Peyer's patch (tissue), 4 donors: ENCODE results near the gene NHSL2.

Source experiments
- CTCF ChIP-seq, 6 experiments: fragments of 450-650 bp in 4 of 6; fragments of 200-600 bp in 2 of 6; sonication (generic) in 1 of 6; IDR thresholded peaks; one replicate each; pipeline ENCODE4 v1.5.1; 2017 to 2019; ENCODE audit warnings: antibody characterized with exemption in 6 of 6, mild to moderate bottlenecking in 3 of 6, moderate library complexity in 1 of 6
- POLR2A ChIP-seq, 2 donors: fragments of 450-650 bp; IDR thresholded peaks; one replicate each; pipeline ENCODE4 v1.5.1; 2017; ENCODE audit warnings: antibody characterized with exemption in 2 of 2, mild to moderate bottlenecking in 2 of 2, moderate library complexity in 2 of 2

GRCh38 chrX:72084114-72084513, 173.5 kb downstream of the NHSL2 start:
- TF ChIP-seq CTCF (IDR thresholded peaks at IDR 0.05) (no peak), POLR2A (IDR thresholded peaks at IDR 0.05) (no peak)
